GM23248 (cell line): ENCODE measurements around the gene LPP.

Source experiments
- EZH2 ChIP-seq: fragments of 200-600 bp; sonication (generic); IDR thresholded peaks from 2 replicates; pipeline ENCODE4 v1.6.1; 2018; ENCODE audit warnings: antibody characterized with exemption, mild to moderate bottlenecking; ENCODE audit not compliant: insufficient read depth, poor library complexity, severe bottlenecking
- EZH2phosphoT487 ChIP-seq: fragments of 200-600 bp; sonication (generic); IDR thresholded peaks from 2 replicates; pipeline ENCODE4 v1.6.1; 2018; ENCODE audit warnings: antibody characterized with exemption, moderate library complexity, mild to moderate bottlenecking, low read depth; ENCODE audit not compliant: insufficient read depth

GRCh38 chr3:188692700-188693099, 538.7 kb downstream of the LPP start:
- TF ChIP-seq EZH2phosphoT487 (no peak), EZH2 (no peak)
